ENCODE results near the gene SPEN. TPM values are rescaled to one million over a fixed set of nuclear protein-coding genes. Genes with fewer than 3 reads are reported as not detected.
A peak's percentile ranks its signal among the peaks of the same experiment; 100 is the strongest.

The SPEN gene
- total RNA-seq, result 10 to 100 TPM; 27.8 to 38.9 TPM

- intact Hi-C loops (cut with DNase I), result no loop called here
- Histone ChIP-seq H3K27ac (peak within 1 kb of the TSS; percentile 92 to 99 (median 97)), H3K4me3 (peak within 1 kb of the TSS; percentile 74 to 84), H3K36me3 (replicated peaks in 1 of 2; ENCODE audit: insufficient read depth in 1 of 2, low read depth in 2 of 2) (no peaks in the 10 kb centered on the region), H3K4me1 (peaks cover 54% of the 10 kb centered on the region), H3K27me3 (no peaks in the 10 kb centered on the region), H3K9me3 (no peaks in the 10 kb centered on the region)
- DNase-seq (peak; percentile 97 to 99 (median 98)), ATAC-seq (peak; percentile 87)
- WGBS, 2 donors, result 1% methylated on average over 60 of the region's 86 CpGs; no CpG with 5 or more reads in 1 of the 2 donors
- TF ChIP-seq CTCF (IDR thresholded peaks at IDR 0.05) (peak in 3 of 7 experiments; percentile 20 to 50 (median 48)), POLR2A (IDR thresholded peaks at IDR 0.05) (peak; percentile 88 to 96 (median 95))
These were observed at the start of gene SPEN for GRCh38 chr1:15847100-15847892. TSS of gene SPEN (plus strand) at chr1:15847707. CDS start at chr1:15848068, 361 bp downstream.

DNA sequence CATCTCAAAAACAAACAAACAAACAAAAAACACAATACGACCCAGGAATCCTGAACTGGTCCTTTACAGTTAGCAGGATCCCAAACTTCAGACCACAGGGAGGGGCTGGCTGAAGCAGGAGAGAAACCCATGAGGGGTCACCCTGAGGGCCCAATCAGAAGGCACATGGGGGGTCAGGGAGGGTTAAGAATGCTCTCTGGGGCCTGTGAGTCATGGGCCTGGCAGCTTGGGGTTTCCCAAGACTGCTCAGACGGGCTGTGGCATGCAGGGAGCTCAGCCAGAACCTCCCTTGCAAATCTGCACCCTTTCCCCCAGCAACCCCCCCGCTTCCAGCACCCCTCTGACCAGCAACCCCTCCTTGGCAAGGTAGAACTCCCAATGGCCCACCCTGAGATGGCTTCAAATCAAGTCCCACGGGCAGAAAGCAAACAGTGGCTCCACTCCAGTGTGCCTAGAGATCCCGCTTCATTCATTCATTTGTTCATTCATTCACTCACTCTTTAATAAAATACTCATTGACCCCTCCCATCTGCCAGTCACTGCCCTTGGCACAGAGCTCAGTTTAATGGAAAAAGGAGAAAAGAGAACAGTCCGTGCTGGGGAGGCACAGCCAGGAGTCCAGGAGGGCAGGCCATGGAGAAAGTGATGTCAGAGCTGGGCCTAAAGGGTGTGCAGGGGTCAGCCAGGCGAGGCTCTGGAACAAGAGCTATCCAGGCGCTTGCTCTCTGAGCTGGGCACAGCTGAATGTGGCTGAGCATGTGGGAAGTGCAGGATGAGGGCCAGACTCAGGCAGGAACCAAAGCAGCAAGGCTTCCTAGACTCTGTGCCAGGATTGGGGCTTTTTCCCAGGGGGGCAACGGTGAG lies 48.3 kb upstream of the SPEN start:
- TF ChIP-seq CTCF (IDR thresholded peaks at IDR 0.05) (no peak), POLR2A (IDR thresholded peaks at IDR 0.05) (peak in 2 of 3 donors; percentile 12 to 34)
- Histone ChIP-seq H3K4me1 (peaks cover 56% of the 10 kb centered on the region), H3K4me3 (no peak overlapping the region), H3K9me3 (no peaks in the 10 kb centered on the region), H3K27me3 (no peaks in the 10 kb centered on the region), H3K27ac (peak overlapping the region; percentile 62 to 84 (median 82)), H3K36me3 (replicated peaks in 1 of 2; ENCODE audit: insufficient read depth in 1 of 2, low read depth in 2 of 2) (no peaks in the 10 kb centered on the region)
- WGBS, 2 donors, result 35 to 36% methylated on average over 6 to 9 of the region's 9 CpGs
- intact Hi-C loops (cut with DNase I), result no loop called here
- DNase-seq, result peak; percentile 63 to 83 (median 72)
- peak; percentile 60 for ATAC-seq

- ATAC-seq, result peak; percentile 73
- no peaks in the 10 kb centered on the region for H3K36me3 ChIP-seq (replicated peaks in 1 of 2; ENCODE audit: insufficient read depth in 1 of 2, low read depth in 2 of 2)
- H3K27ac ChIP-seq, result peak overlapping the region; percentile 62 to 84 (median 82)
- no peak overlapping the region for H3K4me3 ChIP-seq
- no peaks in the 10 kb centered on the region for H3K27me3 ChIP-seq
- no peaks in the 10 kb centered on the region for H3K9me3 ChIP-seq
- TF ChIP-seq POLR2A (IDR thresholded peaks at IDR 0.05), result peak in 1 of 3 donors; percentile 21
- no peak for TF ChIP-seq CTCF (IDR thresholded peaks at IDR 0.05)
- peak; percentile 81 to 90 (median 88) for DNase-seq
- intact Hi-C loops (cut with DNase I), result no loop called here
- peaks cover 56% of the 10 kb centered on the region for H3K4me1 ChIP-seq
- 19 to 27% methylated on average over 15 to 22 of the region's 22 CpGs for WGBS, 2 donors
These were observed 47.3 kb upstream of the SPEN start for GRCh38 chr1:15799928-15800835.

DNA sequence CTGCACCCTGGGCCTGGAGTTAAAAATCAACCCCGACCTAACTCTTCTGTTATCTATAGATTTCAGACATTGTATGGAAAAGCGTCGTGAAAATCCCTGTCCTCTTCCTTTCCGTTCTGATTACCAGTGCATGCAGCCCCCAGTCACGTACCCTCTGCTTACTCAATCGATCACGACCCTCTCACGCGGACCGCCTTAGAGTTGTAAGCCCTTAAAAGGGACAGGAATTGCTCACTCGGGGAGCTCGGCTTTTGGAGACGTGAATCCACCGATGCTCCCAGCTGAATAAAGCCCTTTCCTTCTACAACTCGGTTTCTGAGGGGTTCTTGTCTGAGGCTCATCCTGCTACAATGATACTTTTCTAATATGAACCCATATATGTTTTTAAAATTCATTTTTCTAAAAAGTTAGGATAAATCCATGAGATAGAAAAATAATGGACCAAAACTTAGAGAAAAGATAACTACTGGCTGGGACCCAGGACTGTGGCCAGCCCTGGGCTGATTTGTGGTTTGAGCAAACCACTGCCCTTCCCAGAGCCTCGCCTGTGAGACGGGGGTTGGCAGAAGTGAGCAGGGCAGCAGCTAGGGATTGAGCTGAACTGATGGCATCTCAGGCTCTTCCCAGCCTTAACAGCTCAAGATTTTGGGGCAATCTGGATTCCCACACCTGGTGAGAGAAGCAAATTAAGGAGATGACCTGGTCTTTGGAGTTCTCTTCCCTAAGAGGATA lies 45.1 kb upstream of the SPEN start:
- TF ChIP-seq POLR2A (IDR thresholded peaks at IDR 0.05) (no peak), CTCF (IDR thresholded peaks at IDR 0.05) (no peak)
- no peaks in the 10 kb centered on the region for H3K27me3 ChIP-seq
- DNase-seq, result no peak
- H3K36me3 ChIP-seq (replicated peaks in 1 of 2; ENCODE audit: insufficient read depth in 1 of 2, low read depth in 2 of 2), result no peaks in the 10 kb centered on the region
- H3K27ac ChIP-seq, result no peak overlapping the region
- intact Hi-C loops (cut with DNase I), result no loop called here
- WGBS, 2 donors, result 73 to 78% methylated on average over 17 of the region's 17 CpGs
- H3K4me1 ChIP-seq, result peaks cover 37% of the 10 kb centered on the region
- no peak for ATAC-seq
- no peaks in the 10 kb centered on the region for H3K9me3 ChIP-seq
- no peak overlapping the region for H3K4me3 ChIP-seq
